MV-4-11 (cell line): ENCODE measurements around the gene ATOH7.
"Not testable (repeated sequence)": the region's sequence is repeated elsewhere in the genome, so short reads cannot be mapped to it uniquely, and the experiment has no call there.

Experiments used
- DNase-seq: peaks from one replicate; lab custom pipeline; 2025; lab: John Stamatoyannopoulos, UW

The ATOH7 gene

DNA sequence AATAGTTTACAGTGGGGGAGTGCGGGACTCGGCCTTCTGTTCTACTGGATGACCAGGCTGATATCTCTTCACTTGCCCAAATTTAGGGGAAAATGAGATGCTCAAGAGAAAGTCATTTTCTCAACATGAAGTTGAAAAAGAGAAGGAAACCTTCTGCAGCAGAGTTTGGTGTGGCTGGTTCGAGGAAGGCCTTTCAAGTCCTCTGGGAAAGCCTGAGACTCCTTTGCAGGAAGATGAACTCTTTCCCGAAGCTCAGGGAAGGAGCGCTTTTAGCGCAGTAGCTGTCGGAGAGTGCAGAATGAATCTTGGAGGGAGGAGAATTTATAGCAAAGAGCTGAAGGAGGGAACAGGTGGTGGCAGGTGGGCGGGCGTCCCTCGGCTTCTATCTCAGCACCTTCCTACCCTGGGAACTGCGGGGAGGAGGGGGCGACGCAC is at the start of gene ATOH7:
Gene ATOH7, minus strand, starts transcription at position 297 of the 435 bp plus-strand sequence. CDS start 436 bp downstream, outside the sequence.
- DNase-seq = no peak

DNA sequence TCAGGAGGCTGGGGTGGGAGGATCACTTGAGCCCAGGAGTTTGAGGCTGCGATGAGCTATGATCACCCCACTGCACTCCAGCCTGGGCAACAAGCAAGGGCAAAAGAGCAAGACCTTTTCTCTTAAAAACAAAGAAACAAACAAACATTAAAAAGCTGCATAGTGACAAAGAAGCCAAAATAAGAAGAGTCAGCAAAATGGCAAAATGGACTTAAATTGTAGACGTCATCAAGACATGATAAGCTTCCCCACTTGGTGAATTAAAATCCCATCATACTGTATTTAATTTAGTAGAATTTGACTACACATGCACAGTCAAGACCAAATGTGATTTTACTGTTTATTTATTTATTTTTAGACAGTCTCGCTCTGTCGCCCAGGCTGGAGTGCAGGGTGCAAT is 48.8 kb upstream of the ATOH7 start:
- no peak for DNase-seq

DNA sequence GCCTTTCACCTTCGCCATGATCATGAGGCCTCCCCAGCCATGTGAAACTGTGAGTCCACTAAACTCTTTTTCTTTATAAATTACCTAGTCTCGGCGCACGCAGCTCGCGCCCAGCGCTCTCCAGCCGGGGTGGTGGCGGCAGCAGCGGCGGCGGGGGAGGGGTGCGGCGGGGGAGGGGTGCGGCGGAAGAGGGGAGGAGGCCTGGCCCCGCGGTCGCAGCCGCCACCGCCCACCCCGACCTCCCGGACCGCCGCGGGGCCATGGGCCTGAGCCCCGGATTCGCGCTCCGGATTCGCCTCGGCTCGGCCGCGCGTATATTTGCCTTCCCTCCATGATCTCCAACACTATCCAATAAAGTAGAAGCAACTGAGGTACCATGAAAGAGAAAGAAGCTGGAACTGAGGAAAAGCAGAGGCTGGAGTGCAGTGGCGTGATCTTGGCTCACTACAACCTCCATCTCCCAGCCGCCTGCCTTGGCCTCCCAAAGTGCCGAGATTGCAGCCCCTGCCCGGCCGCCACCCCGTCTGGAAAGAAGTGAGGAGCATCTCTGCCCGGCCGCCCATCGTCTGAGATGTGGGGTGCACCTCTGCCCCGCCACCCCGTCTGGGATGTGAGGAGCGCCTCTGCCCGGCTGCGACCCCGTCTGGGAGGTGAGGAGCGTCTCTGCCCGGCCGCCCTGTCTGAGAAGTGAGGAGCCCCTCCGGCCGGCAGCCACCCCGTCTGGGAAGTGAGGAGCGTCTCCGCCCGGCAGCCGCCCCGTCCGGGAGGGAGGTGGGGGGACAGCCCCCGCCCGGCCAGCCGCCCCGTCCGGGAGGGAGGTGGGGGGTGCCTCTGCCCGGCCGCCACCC is 47.2 kb upstream of the ATOH7 start:
- not testable (repeated sequence) for DNase-seq

DNA sequence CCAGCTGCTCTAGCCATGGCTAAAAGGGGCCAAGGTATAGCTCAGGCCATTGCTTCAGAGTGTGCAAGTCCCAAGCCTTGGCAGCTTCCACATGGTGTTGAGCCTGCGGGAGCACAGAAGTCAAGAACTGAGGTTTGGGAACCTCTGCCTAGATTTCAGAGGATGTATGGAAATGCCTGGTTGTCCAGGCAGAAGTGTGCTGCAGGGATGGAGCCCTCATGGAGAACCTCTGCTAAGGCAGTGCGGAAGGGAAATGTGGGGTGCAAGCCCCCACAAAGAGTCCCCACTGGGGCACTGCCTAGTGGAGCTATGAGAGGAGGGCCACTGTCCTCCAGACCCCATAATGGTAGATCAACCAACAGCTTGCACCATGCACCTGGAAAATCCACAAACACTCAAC is 45.9 kb upstream of the ATOH7 start:
- DNase-seq = not testable (repeated sequence)

DNA sequence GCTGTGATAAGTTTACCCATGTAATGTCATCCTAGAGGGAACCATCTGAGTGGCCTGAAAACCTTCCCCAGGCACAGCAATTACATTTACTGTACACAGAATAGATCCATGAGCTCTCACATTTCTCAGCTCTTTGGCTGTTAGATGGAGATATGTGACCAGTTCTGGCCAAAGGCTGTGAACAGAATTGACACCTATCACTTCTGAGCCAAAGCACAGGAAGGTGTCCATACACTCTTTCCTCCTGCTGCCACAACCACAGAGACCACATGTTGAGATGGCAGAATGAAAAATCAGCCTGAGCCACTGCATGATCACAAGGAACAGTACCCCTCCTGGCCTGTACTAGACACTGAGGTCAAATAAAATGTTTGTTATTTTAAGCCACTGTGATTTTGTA is 44.3 kb upstream of the ATOH7 start:
- no peak for DNase-seq

DNA sequence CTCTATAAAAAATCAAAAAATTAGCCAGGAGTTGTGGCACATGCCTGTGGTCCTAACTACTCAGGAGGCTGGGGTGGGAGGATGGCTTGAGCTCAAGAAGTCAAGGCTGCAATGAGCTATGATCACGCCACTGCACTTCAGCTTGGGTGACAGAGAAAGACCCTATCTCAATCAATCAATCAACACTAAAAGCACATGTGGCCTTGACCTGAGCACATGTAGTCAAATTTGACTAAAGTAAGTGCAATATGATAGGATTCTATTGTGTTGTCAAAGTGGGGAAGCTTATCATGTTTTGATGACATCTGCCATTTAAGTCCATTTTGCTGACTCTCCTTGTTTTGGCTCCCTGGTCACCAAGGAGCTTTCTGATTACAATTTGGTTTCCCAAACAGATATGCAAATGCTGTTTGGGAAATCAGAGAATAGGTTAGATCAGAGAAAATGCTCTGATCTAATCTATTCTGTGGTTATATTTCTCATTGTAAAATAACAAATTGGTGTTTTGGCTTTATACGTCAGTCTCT is 43.8 kb upstream of the ATOH7 start:
- DNase-seq = no peak

DNA sequence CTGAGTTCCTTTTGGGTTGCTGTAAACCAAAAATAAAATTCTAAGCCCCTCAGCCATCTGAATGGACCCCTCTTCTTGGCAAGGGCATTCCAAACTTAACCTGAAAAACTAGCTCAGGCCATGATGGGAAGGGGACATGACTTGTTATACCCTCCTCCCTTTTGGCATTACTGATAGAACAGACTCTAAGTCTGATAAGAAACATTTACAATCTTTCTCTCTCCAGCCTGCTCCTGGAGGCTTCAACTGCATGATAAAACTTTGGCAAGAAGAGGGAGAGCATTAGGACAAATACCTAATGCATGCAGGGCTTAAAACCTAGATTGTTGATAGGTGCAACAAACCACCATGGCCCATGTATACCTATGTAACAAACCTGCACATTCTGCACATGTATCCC is 40.9 kb upstream of the ATOH7 start:
- DNase-seq = no peak

DNA sequence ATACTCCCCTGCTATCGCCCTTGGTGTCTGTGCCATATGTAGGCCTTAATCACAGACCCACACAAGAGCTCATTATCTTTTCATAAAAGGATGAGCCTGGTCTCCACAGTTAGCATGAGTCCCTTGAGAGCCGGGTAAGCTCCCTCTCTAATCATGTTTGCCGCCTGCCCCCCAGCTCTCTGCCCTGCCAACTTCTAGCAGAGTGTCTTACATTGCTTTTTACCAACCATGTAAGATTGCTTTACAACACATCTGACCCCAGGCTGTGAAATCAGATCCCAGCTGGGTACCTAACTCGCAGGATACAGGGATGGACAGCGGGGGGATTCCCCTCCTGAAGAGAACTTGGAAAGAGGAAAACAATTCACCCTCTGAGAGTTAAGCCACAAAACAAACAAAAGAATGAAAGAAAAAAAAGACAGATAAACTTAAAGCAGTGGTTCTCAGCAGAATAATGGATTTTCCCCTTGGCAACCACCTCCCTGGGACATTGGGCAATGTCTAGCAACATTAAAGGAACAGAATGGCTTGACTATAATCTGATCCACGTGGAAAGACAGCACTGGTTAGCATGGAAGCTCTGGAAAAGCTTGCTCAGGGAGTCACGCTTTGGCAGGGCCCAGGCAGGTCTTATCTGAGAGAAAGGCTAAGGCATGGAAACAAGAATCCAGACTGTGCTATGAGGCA is 39.4 kb upstream of the ATOH7 start:
- no peak for DNase-seq

DNA sequence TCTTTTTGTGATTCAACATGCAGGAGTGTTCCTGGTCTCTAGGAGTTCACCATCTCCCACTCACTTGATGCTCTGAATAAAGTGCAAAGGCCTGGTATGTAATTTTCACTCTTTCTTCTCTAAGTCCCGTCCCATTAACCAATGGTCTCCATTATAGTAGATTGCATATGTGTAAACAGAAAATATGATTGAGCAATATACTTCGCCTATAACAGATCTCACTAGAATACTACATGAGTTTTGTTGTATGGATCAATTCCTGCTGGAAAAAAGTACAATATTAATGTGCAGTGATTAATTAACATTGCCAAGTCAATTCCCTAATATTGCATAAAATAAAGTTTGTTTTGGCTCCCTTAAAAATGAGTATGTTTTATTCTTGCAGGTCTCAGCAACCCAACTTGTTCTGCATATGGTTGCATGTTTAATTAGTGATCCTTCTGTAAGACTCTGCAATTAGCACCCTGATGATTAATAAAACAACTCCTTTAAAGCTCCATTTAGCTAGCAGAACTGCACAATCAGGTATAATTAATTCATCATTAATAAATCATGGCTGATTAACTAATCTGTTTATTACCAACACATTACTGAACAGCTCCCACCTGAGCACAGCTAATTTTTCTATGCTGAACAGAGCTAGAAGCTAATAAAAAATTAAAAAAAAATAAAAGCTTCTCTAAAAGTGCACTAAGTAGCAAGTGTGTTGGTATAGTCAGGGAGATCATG is 37.8 kb upstream of the ATOH7 start:
- no peak for DNase-seq

DNA sequence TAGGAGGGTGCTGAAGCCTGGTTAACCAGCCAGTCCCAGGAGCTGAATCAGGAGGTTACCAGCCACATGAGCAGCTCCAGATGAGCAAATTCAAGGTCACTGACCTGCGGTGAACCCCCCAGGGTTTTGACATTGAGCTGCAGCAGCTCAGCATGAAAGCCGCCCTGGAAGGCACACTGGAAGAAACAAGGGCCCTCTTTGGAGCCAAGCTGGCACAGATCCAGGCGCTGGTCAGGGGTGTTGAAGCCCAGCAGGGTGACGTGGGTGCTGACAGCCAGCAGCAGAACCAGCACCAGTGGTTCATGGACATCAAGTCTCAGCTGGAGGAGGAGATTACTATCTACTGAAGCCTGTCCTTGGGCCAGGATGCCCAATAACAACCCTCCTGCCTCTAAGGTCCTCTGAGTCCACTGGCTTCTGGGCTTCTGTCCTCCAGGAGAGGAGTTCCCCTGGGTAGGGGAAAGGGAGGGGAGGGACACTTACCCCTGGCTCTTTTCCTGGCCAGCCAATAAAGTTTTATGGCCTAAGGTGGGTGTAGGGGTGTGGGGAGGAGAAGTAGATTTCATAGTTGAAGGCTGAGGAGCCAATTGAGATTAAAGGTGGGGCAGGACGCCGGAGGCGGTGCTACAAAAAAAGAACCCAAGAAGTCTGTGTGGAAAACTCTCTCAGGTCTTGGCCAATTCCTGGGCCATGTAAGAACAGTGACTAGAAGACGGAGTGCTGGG is 29.4 kb upstream of the ATOH7 start:
- DNase-seq = no peak

DNA sequence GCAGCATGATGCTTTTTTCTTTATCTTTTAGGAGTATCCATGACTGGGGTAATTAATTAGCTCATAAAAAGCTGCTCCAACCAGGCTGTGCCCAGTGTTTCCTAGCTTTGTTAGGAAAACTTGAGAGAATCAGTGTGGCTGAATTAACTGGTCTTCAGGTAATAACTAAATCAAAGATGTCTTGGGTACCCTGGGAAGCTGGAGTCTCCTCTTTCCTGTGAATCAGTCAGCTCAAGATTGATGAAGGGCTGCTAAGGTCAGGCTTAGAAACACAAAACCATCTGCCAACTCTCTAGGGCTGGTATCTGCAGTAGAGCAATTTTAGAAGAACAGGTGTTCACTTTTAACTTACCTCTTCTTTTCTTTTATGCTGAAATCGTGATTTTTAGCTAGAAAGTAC is 21.4 kb upstream of the ATOH7 start:
- no peak for DNase-seq

DNA sequence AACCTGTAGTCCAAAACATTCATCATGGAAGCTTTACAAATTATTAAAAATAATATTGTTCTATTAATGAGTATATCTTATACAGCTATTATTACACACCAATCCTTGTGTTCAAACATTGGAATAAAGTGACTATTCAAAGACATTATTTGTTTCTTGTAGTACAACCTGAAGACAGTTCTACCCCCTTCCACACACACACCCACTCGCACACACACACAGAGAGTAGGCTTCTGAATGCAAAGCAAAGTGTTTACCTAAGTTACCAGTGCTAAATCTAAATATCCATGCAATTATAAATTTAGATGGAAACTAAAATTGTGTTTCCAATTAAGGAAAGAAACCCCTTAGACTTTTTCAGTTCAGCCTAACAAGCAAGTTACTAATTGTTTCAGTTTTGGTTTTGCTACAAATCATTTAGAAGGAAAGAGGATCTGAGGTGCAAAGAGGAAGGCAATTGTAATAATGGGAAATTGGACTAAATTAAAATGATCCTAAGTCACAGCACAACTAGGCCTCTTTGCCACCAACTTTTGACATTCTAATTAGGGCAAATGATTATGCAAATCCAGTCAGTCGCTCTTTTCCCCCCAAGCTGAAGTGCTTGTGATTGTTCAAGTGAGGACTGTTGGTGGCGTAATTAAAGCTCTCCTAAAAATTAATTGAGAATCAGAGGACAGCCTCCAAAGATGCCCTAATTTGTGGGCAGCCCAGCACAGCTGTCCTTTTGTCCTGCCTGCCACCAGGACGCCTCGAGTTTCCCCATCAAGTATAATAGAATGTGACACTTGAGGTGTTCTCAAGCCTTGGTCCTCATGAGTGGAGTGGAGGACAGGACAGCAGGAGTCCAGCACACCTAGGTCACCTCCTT is 19.9 kb upstream of the ATOH7 start:
- peak; percentile 11 for DNase-seq

DNA sequence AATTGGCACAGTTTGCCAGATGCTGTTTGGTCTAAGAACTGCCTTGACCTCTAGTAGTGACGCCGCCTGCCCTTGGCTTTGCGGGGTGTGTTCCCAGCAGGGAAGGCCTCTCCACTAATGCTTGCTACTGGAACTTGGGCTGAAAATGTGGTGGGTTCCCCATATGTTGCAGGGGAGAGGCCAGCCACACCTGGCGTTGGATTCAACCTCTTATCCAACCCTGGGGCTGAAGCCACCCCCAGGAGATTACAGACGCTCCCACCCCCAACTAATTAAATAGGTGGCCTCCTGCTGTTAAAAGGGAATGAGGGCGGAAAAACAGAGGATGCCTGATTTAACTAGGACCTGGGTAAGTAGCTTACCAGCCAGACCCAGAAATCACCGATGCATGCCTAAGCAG is 19.2 kb upstream of the ATOH7 start:
- DNase-seq = no peak

DNA sequence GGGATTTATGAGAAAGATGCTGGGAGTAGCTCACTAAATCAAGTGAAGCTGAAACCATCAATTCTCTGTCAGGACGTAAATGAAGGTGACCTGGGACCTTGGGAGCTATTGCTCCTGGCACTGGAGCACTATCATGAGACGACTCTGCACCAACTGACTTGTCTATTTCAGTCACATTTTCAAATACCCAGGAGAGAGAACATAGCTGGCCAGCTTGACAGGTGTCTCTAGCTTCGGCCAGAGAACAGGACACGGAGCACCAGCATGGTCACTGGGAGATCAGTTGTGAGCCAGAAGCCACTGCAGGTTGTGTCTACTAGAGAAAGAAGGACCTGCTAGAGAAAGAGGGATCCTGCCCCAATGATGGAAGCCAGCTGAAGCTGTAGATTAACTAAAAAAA is 17.4 kb upstream of the ATOH7 start:
- DNase-seq = no peak

DNA sequence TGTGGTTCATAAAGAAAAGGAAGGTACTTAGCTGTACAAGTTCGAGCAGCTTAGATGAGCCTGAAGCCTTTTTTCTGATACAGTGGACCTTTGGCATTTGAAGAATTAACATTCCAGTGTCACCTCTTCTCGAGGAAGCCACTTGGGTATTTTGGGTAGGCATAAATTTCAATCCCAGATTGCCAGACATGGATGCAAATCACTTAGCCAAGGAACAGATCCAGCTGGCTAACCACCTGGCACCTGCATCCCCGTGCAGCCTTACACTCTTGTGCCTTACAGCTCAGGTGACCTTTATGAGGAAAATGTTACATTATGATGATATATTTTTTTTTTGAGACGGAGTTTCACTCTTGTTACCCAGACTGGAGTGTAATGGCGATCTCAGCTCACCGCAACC is 16.0 kb upstream of the ATOH7 start:
- DNase-seq = no peak

DNA sequence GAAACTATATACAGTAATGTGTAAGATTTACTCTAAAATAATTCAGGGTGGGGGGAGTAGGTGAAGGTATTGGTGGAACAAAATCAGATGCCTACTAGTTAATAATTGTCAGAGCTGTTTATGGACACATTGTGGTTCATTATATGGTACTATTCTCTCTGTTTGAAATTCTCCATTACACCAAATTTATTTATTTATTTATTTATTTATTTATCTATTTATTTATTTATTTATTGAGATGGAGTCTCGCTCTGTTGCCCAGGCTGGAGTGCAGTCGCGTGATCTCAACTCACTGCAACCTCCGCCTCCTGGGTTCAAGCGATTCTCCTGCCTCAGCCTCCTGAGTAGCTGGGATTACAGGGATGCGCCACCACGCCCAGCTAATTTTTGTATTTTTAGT is 14.5 kb upstream of the ATOH7 start:
- DNase-seq = not testable (repeated sequence)

DNA sequence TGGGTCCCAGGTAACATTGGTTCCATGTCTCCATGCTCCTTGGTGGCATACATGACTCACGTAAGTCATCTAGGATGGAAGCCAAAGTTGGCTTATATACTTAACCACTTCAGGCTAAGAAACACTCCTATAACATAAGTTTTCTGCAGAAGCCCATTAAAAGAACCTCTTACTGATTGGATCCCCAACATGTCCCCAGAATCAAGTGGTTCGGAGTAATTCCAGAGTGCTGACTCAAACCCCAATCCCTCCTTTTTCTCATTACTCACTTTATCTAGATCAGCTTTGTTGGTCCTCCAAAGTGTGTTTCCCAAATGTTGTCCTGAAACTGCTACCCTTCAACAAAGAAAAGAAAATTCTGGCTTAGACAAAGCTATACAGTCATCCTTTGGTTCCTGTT is 10.1 kb upstream of the ATOH7 start:
- no peak for DNase-seq

DNA sequence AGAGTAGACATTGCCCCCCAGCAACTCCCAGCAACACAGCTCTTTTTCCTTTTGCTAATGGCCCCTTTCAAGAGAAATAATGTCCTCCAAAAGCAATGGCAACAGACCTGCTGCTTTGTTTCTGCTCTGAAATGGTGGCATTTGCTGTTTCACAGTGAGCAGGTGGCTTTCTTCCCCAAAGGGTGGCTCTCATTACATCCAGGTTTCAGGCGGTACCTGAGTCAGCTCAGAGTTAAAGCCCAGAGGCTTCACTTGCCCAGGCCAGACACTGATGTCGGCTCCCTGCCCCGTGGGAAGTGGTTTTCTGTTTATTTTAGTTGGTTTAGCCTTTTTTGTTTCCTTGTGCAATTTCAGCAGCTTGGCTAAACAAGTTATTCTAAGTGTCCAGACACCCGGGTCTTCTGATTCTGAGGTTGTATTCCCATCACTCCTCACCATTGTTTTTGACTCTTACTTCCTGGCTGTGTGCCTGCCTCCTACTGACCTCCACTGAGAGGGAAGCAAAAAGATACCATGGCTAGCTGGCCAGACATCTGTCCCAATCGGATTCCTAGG is 7.8 kb upstream of the ATOH7 start:
- DNase-seq = no peak

DNA sequence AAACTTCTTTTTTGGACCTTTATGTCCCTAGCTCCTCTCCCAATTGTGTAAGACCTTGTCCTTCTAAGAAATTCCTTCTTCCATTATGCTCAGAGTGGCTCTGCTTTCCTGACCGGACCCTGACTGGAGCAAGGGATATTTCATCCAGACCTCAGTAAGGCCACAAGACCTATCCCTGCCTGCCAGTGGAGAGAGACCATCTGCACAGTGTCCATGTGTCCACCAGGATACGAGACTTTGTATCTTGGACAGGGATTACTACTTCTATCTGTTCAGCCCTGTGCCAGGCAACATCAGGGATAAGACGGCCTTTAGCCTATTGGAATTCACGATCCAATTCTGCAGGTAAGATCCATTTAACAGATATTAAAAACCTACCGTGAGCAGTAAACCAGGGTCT is 7.2 kb upstream of the ATOH7 start:
- no peak for DNase-seq

DNA sequence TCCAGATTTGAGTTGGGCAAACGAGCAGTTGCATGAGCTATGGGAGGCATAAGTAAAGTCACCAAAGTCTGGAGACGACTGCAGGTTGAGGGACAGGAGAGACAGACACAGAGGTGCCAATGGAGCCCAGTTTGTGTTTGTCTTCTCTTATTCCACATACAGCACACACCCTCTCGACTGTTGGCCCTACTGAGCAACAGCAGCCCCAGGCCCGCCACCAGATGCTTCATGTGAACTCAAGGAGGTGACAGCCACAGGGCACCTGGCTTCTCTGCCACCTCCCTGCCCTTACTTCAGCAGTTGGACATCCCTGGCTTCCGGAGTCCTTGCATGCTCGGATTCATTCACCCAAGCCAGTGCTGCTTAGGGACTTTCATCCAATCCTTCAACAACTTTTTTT is 6.5 kb upstream of the ATOH7 start:
- no peak for DNase-seq

DNA sequence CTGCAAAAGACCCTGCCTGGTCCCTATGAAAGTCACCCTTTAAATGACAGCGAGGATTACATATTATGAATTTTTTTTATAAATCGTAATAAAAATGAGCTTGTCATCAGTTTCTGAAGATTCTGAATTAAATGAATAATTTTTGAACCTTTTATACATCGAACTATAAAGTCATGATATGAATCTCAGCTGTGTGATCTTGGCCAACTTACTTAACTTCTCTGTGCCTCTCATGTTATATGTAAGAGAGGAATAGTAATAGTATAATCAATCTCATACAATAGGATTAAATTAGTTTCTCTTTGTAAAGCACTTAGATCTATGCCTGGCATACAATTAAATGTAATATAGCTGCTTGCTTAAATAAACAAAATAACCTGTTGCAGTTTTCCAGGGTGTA is 5.3 kb upstream of the ATOH7 start:
- no peak for DNase-seq
